ENCODE results near the gene IRF2. TPM values are rescaled to one million over a fixed set of nuclear protein-coding genes. Genes with fewer than 3 reads are reported as not detected.

IRF2 gene
- total RNA-seq, 4 donors from 2014 or later, result 32.6 to 38.1 (median 36.6) TPM

DNA sequence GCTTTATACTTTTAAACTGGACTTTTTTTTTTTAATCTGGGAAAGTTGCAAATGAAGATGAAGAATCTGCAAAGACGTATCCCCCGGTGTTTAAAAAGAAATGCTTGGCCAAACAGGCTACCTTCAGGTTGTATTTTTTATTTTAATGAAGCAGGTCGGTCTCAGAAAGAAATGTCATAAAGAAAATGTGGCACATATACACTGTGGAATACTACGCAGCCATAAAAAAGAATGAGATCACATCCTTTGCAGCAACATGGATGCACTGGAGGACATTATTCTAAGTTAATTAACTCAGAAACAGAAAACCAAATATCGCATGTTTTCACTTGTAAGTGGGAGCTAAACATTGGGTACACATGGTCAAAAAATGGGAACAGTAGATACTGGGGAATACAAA is 123.4 kb downstream of the IRF2 start:
- TF ChIP-seq, protein P1, sequence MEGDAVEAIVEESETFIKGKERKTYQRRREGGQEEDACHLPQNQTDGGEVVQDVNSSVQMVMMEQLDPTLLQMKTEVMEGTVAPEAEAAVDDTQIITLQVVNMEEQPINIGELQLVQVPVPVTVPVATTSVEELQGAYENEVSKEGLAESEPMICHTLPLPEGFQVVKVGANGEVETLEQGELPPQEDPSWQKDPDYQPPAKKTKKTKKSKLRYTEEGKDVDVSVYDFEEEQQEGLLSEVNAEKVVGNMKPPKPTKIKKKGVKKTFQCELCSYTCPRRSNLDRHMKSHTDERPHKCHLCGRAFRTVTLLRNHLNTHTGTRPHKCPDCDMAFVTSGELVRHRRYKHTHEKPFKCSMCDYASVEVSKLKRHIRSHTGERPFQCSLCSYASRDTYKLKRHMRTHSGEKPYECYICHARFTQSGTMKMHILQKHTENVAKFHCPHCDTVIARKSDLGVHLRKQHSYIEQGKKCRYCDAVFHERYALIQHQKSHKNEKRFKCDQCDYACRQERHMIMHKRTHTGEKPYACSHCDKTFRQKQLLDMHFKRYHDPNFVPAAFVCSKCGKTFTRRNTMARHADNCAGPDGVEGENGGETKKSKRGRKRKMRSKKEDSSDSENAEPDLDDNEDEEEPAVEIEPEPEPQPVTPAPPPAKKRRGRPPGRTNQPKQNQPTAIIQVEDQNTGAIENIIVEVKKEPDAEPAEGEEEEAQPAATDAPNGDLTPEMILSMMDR (IDR thresholded peaks at IDR 0.05; ENCODE audit: low read depth), result no peak

DNA sequence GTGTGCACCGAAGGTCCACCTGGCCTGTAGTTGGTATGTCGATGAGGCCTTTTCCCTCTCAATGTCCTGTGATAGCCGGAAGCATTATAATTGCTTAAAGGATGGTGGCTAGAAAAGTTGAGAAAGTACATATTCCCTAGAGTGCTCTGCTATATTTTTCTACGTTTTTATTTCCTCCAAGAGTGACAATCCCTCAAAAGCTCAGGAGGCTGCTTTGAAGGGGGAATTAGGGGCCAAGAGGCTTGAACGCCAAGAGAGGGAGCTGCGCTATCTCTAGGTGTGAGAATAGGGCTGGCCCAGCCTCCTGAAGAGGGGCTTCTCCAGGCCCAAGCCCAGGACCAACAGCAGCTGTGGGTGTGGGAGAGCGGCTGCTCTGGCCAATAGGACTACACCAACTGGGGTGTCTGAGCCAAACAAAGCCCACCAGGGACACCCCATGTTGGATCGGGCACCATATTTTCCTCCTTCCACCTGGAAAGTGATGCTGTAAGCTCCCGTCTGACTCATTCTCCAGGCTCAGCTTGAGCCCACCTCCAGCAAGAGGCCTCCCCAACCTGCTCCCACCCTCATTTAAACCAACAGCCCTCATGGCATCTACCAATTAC is 124.0 kb downstream of the IRF2 start:
- TF ChIP-seq, protein P1 (IDR thresholded peaks at IDR 0.05; ENCODE audit: low read depth), result no peak

DNA sequence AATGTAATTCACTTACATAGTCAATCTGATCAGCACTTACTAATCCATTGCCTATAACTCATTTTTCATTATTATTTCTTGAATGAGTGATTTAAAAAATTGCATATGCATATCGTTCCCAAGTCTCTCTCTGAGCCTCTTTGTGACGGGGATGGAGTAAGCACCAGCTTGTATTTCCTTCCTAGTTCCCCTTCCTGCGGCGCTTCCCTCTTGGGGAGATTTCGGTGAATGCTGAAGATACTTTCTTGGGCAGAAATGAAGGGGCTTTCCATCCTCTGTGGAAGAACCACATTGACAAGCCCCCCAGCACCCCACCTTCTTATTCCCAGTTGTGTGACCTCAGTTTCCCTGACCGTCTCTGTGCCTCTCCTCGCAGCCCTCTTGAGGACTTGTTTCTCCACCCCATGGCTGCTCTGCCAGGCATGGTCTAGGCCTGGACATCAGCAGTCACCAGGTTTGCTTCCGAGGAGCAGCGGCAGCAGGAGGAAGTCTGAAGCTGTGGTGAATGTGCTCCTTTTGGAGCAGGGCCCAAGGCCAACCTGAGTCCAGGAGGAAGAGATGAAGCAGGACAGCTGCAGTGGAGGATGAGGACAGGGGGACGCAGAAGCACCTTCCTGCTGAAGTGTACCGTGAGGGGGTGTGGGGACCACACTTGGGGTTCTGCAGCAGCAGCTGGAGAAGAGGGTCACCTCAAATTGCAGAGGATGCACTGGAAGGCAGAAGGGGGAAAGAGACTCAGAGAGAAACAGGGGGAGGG is 124.9 kb downstream of the IRF2 start:
- TF ChIP-seq, protein P1 (IDR thresholded peaks at IDR 0.05; ENCODE audit: low read depth), result no peak

DNA sequence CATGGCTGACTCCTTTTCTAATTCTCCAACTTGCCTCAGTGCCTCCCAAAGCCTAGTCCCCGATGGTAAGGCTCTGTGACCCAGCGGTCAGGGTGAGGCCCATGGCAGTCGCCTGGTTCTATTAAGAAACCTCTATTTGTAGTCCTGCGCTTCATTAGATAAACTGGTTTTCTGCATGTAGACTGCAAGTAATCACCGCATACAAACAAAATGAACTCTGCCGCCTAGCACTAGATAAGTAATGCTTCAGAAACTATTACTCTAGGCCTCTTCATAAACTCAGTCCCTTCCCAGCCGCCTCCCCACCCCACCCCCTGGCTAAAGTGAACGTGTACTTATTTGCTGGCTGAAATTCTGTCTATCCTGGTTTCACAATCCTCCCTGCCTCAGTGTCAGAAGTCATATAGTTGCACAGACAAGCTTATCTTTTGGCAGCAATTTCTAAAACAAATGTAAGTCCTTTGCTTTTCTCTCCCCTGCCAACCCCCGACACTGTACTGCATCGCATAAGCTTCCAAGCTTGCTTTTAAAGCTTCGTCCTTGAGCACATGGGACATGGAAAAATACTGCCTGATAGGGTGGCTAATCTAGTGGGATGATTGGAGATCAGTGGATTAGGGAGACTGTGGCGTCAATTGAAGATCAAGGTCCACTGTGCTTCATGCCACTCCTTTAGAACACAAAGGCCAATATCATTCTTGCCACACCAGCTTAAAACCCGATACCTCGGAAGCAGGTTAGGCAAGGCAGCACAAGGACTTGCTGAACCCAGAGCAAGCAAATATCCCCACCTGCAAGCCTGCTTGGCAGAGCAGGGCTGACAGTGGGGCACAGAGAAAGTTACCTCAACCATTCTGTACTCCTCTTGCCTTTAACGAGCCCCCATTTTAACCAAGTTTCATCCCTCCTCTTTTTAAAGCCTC is 125.8 kb downstream of the IRF2 start:
- TF ChIP-seq, protein P1 (IDR thresholded peaks at IDR 0.05; ENCODE audit: low read depth), result no peak

DNA sequence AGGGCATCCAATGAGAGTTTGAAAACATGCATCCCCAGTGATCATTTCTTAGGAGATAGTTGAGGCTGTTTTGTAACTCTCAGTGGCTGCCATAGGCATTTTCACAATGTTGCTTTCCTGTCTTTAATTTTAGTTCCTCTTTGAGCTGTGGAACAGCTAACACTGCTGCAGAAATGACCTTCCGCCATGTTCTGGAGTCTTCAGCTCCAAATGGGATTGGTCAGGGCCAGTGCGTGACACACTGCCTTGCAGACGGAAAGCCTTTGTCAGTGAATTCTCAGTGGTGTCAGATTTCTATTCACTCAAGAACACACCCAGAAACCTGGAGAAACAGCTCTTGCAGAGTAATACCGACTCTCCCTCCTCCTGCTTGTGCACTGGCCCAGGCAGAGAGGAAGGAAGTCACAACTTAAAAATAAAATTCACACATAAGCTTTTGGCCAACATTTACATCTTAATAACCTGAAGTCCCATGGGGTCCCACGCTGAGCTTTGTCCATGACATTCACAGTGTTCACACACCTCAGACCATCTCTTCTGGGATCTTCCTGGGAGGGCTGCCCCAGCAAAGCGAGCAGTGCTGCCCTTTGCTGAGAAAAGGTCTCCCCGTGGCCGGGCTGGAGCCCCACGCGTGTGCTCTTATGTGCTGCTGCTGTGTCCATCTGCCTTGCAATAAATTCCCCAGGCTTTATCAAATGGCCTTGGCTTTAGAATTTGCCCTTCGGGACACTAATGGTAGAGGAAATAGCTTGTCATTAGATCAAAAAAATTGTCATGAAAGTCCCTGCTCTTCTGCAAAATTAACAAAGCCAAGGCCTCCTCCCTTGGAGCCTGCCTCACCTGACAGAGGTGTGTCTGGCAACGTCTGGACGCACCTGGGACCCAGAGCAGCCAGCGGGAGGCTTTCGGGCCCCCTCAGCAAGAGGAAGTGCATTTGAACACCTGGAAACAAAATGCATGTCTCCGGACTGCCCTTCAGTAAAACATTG is 126.8 kb downstream of the IRF2 start:
- TF ChIP-seq, protein P1 (IDR thresholded peaks at IDR 0.05; ENCODE audit: low read depth), result no peak

DNA sequence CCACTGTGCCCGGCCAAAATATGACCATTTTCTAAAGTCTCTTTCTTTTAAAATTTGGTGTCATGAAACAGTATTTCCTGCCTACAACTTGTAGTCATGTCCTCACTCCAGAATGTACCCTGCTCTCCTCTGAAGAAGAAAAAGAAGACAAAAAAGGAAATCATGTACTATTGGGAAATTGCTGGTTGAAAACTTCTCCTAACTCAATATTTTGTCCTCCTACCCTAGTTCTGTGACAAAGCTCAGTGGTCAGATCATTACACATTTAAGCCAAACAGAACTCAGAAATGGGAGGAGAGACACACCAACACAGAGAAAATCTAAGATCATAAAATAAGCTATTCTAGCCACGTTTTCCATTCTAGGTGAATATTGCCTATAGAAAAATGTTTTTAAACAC is 127.7 kb downstream of the IRF2 start:
- TF ChIP-seq, protein P1 (IDR thresholded peaks at IDR 0.05; ENCODE audit: low read depth), result no peak
